ENCODE measurements around the gene FHAD1.

FHAD1 gene

GRCh38 chr1:15414445-15414983 lies 167.5 kb downstream of the FHAD1 start:
- no peaks in the 10 kb centered on the region for H4K20me1 ChIP-seq (ENCODE audit: insufficient read depth, low read length)

GRCh38 chr1:15417059-15417934 lies 170.3 kb downstream of the FHAD1 start:
- H3K9me2 ChIP-seq (replicated peaks; ENCODE audit: insufficient read depth, low read length) = no peaks in the 10 kb centered on the region
- no peak overlapping the region for H3K4me2 ChIP-seq (ENCODE audit: low read depth, low read length)
- no peaks in the 10 kb centered on the region for H4K20me1 ChIP-seq (ENCODE audit: insufficient read depth, low read length)
- H3K4me1 ChIP-seq (ENCODE audit: low read length) = no peaks in the 10 kb centered on the region
- no peak overlapping the region for H2AFZ ChIP-seq (ENCODE audit: low read length)
- no peak overlapping the region for H3K4me3 ChIP-seq (ENCODE audit: low read length)
- peaks cover 30% of the 10 kb centered on the region for H3K79me2 ChIP-seq (ENCODE audit: low read length)
- no peaks in the 10 kb centered on the region for H3K36me3 ChIP-seq (replicated peaks; ENCODE audit: insufficient read depth, low read length)
- no peak for DNase-seq
- no peaks in the 10 kb centered on the region for H3K9me3 ChIP-seq (replicated peaks; ENCODE audit: insufficient read depth, low read length)
- no peaks in the 10 kb centered on the region for H3F3A ChIP-seq (ENCODE audit: insufficient read depth, low read length)
- H3K27me3 ChIP-seq (replicated peaks; ENCODE audit: insufficient read depth, low read length) = no peaks in the 10 kb centered on the region
- no peak overlapping the region for H3K9ac ChIP-seq (ENCODE audit: low read length)
- TF ChIP-seq EZH2phosphoT487 (IDR thresholded peaks at IDR 0.05; ENCODE audit: low read length) = no peak
- TF ChIP-seq EZH2 (optimal IDR thresholded peaks at IDR 0.05; ENCODE audit: low read depth, low read length) = no peak
- TF ChIP-seq CTCF (IDR thresholded peaks at IDR 0.05; ENCODE audit: low read length) = no peak
- no peak overlapping the region for H3K27ac ChIP-seq (ENCODE audit: low read length)

More at GRCh38 chr1:15414445-15414983, 167.5 kb downstream of the FHAD1 start:
- Histone ChIP-seq H3K9me3 (replicated peaks; ENCODE audit: insufficient read depth, low read length) (no peaks in the 10 kb centered on the region), H3K4me2 (ENCODE audit: low read depth, low read length) (no peak overlapping the region), H3K27me3 (replicated peaks; ENCODE audit: insufficient read depth, low read length) (no peaks in the 10 kb centered on the region), H3F3A (ENCODE audit: insufficient read depth, low read length) (no peaks in the 10 kb centered on the region), H3K4me3 (ENCODE audit: low read length) (no peak overlapping the region), H2AFZ (ENCODE audit: low read length) (no peak overlapping the region), H3K27ac (ENCODE audit: low read length) (no peak overlapping the region), H3K36me3 (replicated peaks; ENCODE audit: insufficient read depth, low read length) (no peaks in the 10 kb centered on the region), H3K9me2 (replicated peaks; ENCODE audit: insufficient read depth, low read length) (no peaks in the 10 kb centered on the region), H3K79me2 (ENCODE audit: low read length) (peaks cover 37% of the 10 kb centered on the region), H3K9ac (ENCODE audit: low read length) (no peak overlapping the region), H3K4me1 (ENCODE audit: low read length) (no peaks in the 10 kb centered on the region)
- no peak for TF ChIP-seq CTCF (IDR thresholded peaks at IDR 0.05; ENCODE audit: low read length)
- no peak for TF ChIP-seq EZH2phosphoT487 (IDR thresholded peaks at IDR 0.05; ENCODE audit: low read length)
- TF ChIP-seq EZH2 (optimal IDR thresholded peaks at IDR 0.05; ENCODE audit: low read depth, low read length) = no peak
- no peak for DNase-seq

- no peak overlapping the region for H3K9ac ChIP-seq (ENCODE audit: low read length)
- H3K4me1 ChIP-seq (ENCODE audit: low read length) = no peaks in the 10 kb centered on the region
- no peaks in the 10 kb centered on the region for H3K36me3 ChIP-seq (replicated peaks; ENCODE audit: insufficient read depth, low read length)
- no peaks in the 10 kb centered on the region for H3K27me3 ChIP-seq (replicated peaks; ENCODE audit: insufficient read depth, low read length)
- DNase-seq = no peak
- no peaks in the 10 kb centered on the region for H4K20me1 ChIP-seq (ENCODE audit: insufficient read depth, low read length)
- no peak overlapping the region for H3K27ac ChIP-seq (ENCODE audit: low read length)
- peaks cover 26% of the 10 kb centered on the region for H3K79me2 ChIP-seq (ENCODE audit: low read length)
- H3K9me3 ChIP-seq (replicated peaks; ENCODE audit: insufficient read depth, low read length) = no peaks in the 10 kb centered on the region
- no peak overlapping the region for H2AFZ ChIP-seq (ENCODE audit: low read length)
- no peak overlapping the region for H3K4me2 ChIP-seq (ENCODE audit: low read depth, low read length)
- H3F3A ChIP-seq (ENCODE audit: insufficient read depth, low read length) = no peaks in the 10 kb centered on the region
- H3K4me3 ChIP-seq (ENCODE audit: low read length) = no peak overlapping the region
- TF ChIP-seq EZH2 (optimal IDR thresholded peaks at IDR 0.05; ENCODE audit: low read depth, low read length) (no peak), CTCF (IDR thresholded peaks at IDR 0.05; ENCODE audit: low read length) (no peak), EZH2phosphoT487 (IDR thresholded peaks at IDR 0.05; ENCODE audit: low read length) (no peak)
- H3K9me2 ChIP-seq (replicated peaks; ENCODE audit: insufficient read depth, low read length) = no peaks in the 10 kb centered on the region
Measured at GRCh38 chr1:15418806-15419515, 171.9 kb downstream of the FHAD1 start.

Data from MM.1S (cell line).